ENCODE data around the gene ATG10. TPM values are rescaled to one million over a fixed set of nuclear protein-coding genes. Genes with fewer than 3 reads are reported as not detected.

The ATG10 gene
- total RNA-seq, 4 donors from 2014 or later: 4.8 to 13.7 (median 8.4) TPM

GRCh38 chr5:82301190-82301589, 329.4 kb downstream of the ATG10 start:
- intact Hi-C loops (cut with DNase I; ENCODE audit: low total_unique reads): no loop called here
- TF ChIP-seq, protein P1, sequence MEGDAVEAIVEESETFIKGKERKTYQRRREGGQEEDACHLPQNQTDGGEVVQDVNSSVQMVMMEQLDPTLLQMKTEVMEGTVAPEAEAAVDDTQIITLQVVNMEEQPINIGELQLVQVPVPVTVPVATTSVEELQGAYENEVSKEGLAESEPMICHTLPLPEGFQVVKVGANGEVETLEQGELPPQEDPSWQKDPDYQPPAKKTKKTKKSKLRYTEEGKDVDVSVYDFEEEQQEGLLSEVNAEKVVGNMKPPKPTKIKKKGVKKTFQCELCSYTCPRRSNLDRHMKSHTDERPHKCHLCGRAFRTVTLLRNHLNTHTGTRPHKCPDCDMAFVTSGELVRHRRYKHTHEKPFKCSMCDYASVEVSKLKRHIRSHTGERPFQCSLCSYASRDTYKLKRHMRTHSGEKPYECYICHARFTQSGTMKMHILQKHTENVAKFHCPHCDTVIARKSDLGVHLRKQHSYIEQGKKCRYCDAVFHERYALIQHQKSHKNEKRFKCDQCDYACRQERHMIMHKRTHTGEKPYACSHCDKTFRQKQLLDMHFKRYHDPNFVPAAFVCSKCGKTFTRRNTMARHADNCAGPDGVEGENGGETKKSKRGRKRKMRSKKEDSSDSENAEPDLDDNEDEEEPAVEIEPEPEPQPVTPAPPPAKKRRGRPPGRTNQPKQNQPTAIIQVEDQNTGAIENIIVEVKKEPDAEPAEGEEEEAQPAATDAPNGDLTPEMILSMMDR (IDR thresholded peaks at IDR 0.05): no peak
- TF ChIP-seq POLR2A (IDR thresholded peaks at IDR 0.05): no peak
- no peak overlapping the region for H3K4me3 ChIP-seq (ENCODE audit: low read depth, poor library complexity, severe bottlenecking)
- 74 to 89% methylated on average over 3 of the region's 3 CpGs for WGBS, 2 donors
- no peak for DNase-seq (ENCODE audit: low spot score in 2 of 2)

Other genes starting within 250 kb of the ATG10 start
- gene SSBP2, start 220.9 kb upstream of the ATG10 start, total RNA-seq: 10 to 100 TPM; 45.3 to 83.1 (median 61.7) TPM

Data from lower leg skin (tissue), 4 donors.